Breast epithelium (tissue), 4 donors: ENCODE results near the gene TSHR. TPM values are rescaled to one million over a fixed set of nuclear protein-coding genes. Genes with fewer than 3 reads are reported as not detected.
A peak's percentile ranks its signal among the peaks of the same experiment; 100 is the strongest.
"Not testable (repeated sequence)": the region's sequence is repeated elsewhere in the genome, so short reads cannot be mapped to it uniquely, and the experiment has no call there.

Source experiments
- DNase-seq, 2 donors: peaks; one replicate each; pipeline ENCODE4 v3.0.0-alpha.2; 2019; ENCODE audit warnings: low spot score in 2 of 2
- H3K27ac ChIP-seq, 2 donors: fragments of 200-600 bp; sonication (generic) in 1 of 2; one replicate each; pipeline ENCODE4 v1.5.1; 2016 to 2019; ENCODE audit warnings: mild to moderate bottlenecking in 1 of 2
- H3K27me3 ChIP-seq, 2 donors: fragments of 200-600 bp; sonication (generic) in 1 of 2; one replicate each; pipeline versions ENCODE4 v1.5.1 to v1.6.0; 2017 to 2019; ENCODE audit warnings: control low read depth in 1 of 2, mild to moderate bottlenecking in 1 of 2
- H3K36me3 ChIP-seq: fragments of 200-600 bp; one replicate; pipeline ENCODE4 v1.5.1; 2019
- H3K4me1 ChIP-seq, 2 donors: fragments of 200-600 bp; sonication (generic); one replicate each; pipeline ENCODE4 v1.5.1; 2016 to 2019; ENCODE audit warnings: control low read depth in 1 of 2
- H3K4me3 ChIP-seq, 3 donors: fragments of 200-600 bp; sonication (generic); 1 replicate in 2 of 3; 2 replicates in 1 of 3; pipeline ENCODE4 v1.5.1; 2016 to 2019; ENCODE audit warnings: mild to moderate bottlenecking in 3 of 3, moderate library complexity in 2 of 3
- H3K9me3 ChIP-seq, 2 donors: fragments of 200-600 bp; sonication (generic) in 1 of 2; one replicate each; pipeline ENCODE4 v1.5.1; 2016 to 2019; ENCODE audit warnings: control low read depth in 1 of 2
- CTCF ChIP-seq, 3 donors: fragments of 450-650 bp; IDR thresholded peaks; one replicate each; pipeline ENCODE4 v1.5.1; 2016 to 2017; ENCODE audit warnings: antibody characterized with exemption in 3 of 3, mild to moderate bottlenecking in 3 of 3, moderate library complexity in 3 of 3
- POLR2A ChIP-seq: fragments of 450-650 bp; IDR thresholded peaks from one replicate; pipeline ENCODE4 v1.6.1; 2016; ENCODE audit warnings: antibody characterized with exemption, mild to moderate bottlenecking, moderate library complexity
- POLR2AphosphoS5 ChIP-seq, 3 donors: sonication (generic); formaldehyde crosslinking; IDR thresholded peaks; one replicate each; pipeline ENCODE4 v1.6.1; 2017; ENCODE audit warnings: antibody characterized with exemption in 3 of 3
- intact Hi-C: fragments of 100-400 bp; cut with DNase I; formaldehyde crosslinking; loops from one replicate; pipeline ENCODE4 v1.15.1; 2023; ENCODE audit warnings: low total_unique reads
- total RNA-seq, 3 donors: library from RNA; depleted of rRNA; stranded (reverse); fragments of >200 nt; gene quantifications; one replicate each; pipeline ENCODE4 v1.1.0, GENCODE V29; 2016

Gene TSHR
- total RNA-seq, result 1 to 10 TPM in 1 of 3 donors, under 1 TPM in 1, not detected in 1; 0.48 to 1.6 TPM

DNA sequence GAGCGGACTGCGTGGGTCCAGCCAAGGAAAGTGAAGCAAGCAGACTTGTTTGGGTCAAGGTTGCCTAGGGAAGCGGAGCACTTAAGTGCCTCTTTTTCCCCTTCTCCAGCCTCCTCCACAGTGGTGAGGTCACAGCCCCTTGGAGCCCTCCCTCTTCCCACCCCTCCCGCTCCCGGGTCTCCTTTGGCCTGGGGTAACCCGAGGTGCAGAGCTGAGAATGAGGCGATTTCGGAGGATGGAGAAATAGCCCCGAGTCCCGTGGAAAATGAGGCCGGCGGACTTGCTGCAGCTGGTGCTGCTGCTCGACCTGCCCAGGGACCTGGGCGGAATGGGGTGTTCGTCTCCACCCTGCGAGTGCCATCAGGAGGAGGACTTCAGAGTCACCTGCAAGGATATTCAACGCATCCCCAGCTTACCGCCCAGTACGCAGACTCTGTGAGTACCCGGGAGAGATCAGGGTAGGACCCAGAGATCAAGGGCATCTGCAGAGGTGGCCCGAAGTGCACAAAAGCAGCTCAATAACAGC is at the start of gene TSHR:
Gene TSHR, plus strand, starts transcription at position 206 of the 526 bp plus-strand sequence. Its CDS starts 60 bp downstream, at position 266.
- H3K27me3 ChIP-seq, result no peaks in the 10 kb centered on the region
- no peaks in the 10 kb centered on the region for H3K36me3 ChIP-seq
- peak within 1 kb of the TSS; percentile 45 to 69 (median 55) for H3K4me3 ChIP-seq
- peaks cover 0 to 2% of the 10 kb centered on the region in 2 donors for H3K4me1 ChIP-seq
- no peak for TF ChIP-seq POLR2A
- no peak for TF ChIP-seq CTCF (IDR thresholded peaks at IDR 0.05)
- no peak for TF ChIP-seq POLR2AphosphoS5 (IDR thresholded peaks at IDR 0.05)
- no peak for DNase-seq
- no peaks in the 10 kb centered on the region for H3K9me3 ChIP-seq
- intact Hi-C loops, result no loop called here
- no peak within 1 kb of the TSS for H3K27ac ChIP-seq

DNA sequence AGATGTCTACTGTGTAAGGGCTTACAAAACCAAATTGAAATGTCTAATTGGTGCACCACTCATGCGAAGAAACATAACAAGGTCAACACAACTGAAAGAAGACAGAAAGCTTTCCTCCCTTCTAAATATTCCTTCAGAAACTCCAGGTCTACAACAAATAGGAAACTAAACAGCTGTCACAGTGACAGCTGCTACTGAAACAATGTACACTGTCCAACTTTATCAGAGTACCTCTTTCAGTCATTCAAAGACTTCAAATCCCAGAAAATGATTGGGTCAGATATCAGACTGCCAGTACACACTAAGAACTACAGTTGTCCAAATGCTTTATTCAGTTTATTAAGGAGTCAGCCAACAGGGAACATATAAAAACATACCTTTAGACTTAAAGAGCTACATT is 49.1 kb upstream of the TSHR start:
- no peak for TF ChIP-seq POLR2AphosphoS5 (IDR thresholded peaks at IDR 0.05)
- no peak for TF ChIP-seq CTCF (IDR thresholded peaks at IDR 0.05)
- TF ChIP-seq POLR2A, result no peak
- H3K4me1 ChIP-seq, result no peaks in the 10 kb centered on the region
- no peaks in the 10 kb centered on the region for H3K27me3 ChIP-seq
- no peak overlapping the region for H3K4me3 ChIP-seq
- no peaks in the 10 kb centered on the region for H3K36me3 ChIP-seq
- no peak for DNase-seq
- H3K27ac ChIP-seq, result no peak overlapping the region
- H3K9me3 ChIP-seq, result no peaks in the 10 kb centered on the region
- intact Hi-C loops, result no loop called here

DNA sequence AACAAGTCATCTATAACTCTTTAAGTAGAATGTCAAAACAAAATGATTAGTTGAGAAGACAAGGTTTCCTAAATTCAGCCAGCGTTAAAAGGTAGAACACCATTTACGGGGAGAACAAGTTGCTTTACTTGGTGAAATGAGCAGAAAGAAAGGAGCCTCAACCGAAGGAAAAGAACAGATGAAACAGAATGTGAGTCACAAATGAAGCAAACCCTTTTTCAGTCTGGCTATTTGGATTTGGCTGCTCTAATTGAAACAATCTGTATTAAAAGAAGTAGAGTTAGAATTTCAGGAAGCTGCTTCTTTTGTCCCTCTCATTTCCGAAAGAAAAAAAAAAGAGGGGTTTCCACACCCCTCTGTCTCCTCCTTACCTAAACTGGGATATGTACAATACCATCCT is 48.5 kb upstream of the TSHR start:
- no peaks in the 10 kb centered on the region for H3K27me3 ChIP-seq
- intact Hi-C loops, result no loop called here
- no peaks in the 10 kb centered on the region for H3K9me3 ChIP-seq
- no peak for TF ChIP-seq POLR2A
- no peak for TF ChIP-seq POLR2AphosphoS5 (IDR thresholded peaks at IDR 0.05)
- no peak for TF ChIP-seq CTCF (IDR thresholded peaks at IDR 0.05)
- H3K4me3 ChIP-seq, result no peak overlapping the region
- H3K36me3 ChIP-seq, result no peaks in the 10 kb centered on the region
- H3K27ac ChIP-seq, result no peak overlapping the region
- no peaks in the 10 kb centered on the region for H3K4me1 ChIP-seq
- no peak for DNase-seq

GRCh38 chr14:80912013-80912412 is 43.4 kb upstream of the TSHR start:
- intact Hi-C loops, H3K4me3 ChIP-seq, H3K36me3 ChIP-seq, H3K27ac ChIP-seq, H3K4me1 ChIP-seq, H3K27me3 ChIP-seq, DNase-seq, H3K9me3 ChIP-seq: not testable (repeated sequence)

DNA sequence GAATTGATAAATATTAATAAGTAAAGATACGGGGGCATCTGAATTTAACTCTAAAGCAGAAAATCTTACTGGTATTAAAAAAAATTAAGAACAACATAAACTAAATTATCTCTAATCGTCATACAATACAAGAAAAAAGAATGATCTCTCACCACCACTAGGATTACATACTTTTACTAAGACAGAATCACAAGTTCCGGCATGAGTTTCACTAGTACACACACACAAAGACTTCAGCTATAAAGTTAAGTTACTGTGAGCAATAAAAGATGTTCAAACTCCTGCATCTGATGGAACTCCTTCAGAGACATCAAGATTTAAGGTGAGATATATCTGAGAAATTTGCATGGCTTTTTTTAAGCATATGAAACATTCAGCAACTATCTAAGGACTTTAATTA is 35.8 kb upstream of the TSHR start:
- Histone ChIP-seq H3K4me1 (no peaks in the 10 kb centered on the region), H3K36me3 (no peaks in the 10 kb centered on the region), H3K9me3 (no peaks in the 10 kb centered on the region), H3K27ac (no peak overlapping the region), H3K4me3 (no peak overlapping the region), H3K27me3 (no peaks in the 10 kb centered on the region)
- no peak for TF ChIP-seq CTCF (IDR thresholded peaks at IDR 0.05)
- TF ChIP-seq POLR2A, result no peak
- TF ChIP-seq POLR2AphosphoS5 (IDR thresholded peaks at IDR 0.05), result no peak
- intact Hi-C loops, result loop anchor here (5.0 kb wide), 1 partner anchor 932 kb away; no protein-coding TSS in a partner anchor
- no peak for DNase-seq

DNA sequence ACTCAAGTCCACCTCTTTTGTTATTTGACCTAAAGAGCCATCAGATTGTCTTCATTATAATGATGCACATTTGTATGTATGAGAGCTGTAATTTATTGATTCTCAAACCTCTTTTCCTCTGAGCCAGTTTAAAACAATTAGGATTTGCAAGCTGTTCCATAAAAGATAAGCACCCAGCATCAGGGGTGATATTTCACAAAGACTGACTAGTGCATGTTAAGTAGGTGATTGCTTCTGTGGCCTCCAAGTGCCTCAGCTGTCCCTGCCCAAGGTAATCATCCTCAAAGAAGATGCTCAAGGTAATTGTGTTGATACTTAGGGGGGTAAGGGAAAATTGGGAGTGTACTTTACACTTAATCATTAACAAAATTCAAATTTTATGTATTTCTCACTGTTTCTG is 32.1 kb upstream of the TSHR start:
- Histone ChIP-seq H3K9me3 (no peaks in the 10 kb centered on the region), H3K36me3 (no peaks in the 10 kb centered on the region), H3K27me3 (no peaks in the 10 kb centered on the region), H3K4me3 (no peak overlapping the region), H3K4me1 (no peaks in the 10 kb centered on the region), H3K27ac (no peak overlapping the region)
- TF ChIP-seq CTCF (IDR thresholded peaks at IDR 0.05) (no peak), POLR2A (no peak), POLR2AphosphoS5 (IDR thresholded peaks at IDR 0.05) (no peak)
- intact Hi-C loops, result loop anchor here (5.0 kb wide), 1 partner anchor 936 kb away; no protein-coding TSS in a partner anchor
- no peak for DNase-seq
